Embryonic facial prominence (tissue), 1 donor: ENCODE data around the gene TP53.
A peak's percentile ranks its signal among the peaks of the same experiment; 100 is the strongest.
"Not testable (repeated sequence)": the region's sequence is repeated elsewhere in the genome, so short reads cannot be mapped to it uniquely, and the experiment has no call there.

Experiments
- DNase-seq: peaks from one replicate; pipeline ENCODE4 v3.0.0-alpha.2; 2016; ENCODE audit errors: extremely low spot score

The TP53 gene

DNA sequence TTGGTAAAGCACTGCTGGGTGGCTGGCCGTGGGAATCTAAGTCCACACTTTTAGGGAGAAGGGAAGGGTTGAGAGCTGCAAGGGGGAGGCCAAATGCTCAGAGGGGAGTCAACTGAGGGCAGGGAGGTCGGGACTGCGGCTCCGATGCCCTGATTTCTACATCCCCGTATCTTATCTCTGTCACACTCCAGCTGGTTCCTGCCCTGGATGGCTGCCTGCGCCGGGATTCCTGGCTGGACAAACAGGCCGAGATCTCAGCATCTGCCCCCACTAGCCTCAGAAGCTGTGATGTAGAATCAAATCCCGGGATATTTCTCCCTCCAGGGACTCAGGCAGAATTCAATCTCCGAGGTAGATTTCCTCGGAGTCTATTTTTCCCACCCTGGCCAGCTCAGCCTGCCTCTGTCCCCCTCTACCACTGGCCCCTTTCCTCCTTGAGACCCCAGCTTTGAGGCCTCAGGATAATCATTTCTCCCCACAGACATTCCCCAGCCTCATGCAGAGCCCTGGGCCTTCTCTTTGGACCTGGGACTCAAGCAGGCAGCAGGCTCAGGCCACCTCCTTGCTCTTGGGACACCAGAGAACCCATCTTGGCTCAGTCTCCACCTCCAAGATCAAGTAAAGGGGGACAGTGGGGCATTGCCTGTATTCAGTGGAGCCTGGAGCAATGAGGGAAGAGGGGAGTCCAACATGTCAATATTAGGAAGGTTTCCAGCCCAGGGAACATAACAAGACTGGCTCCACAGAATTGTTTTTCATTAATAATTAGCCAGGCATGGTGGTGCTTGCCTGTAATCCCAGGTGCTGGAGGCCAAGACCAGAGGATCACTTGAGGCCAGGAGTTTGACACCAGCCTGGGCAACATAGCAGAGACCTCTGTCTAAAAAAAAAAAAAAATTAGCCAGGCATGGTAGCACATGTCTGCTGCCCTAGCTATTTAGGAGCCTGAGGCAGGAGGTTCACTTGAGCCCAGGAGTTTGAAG, 55.6 kb downstream of the TP53 start:
- DNase-seq, result no peak

- DNase-seq, result no peak
Measured at GRCh38 chr17:7629939-7630571, 57.2 kb downstream of the TP53 start, which contains the start of gene SHBG. Gene SHBG, plus strand, starts transcription at chr17:7630135. Its CDS starts 38 bp downstream, at chr17:7630173.

GRCh38 chr17:7627250-7628121, 59.8 kb downstream of the TP53 start, which contains the start of gene SAT2:
Gene SAT2, minus strand, starts transcription at chr17:7627821. Its CDS starts 186 bp downstream, at chr17:7627635.
- DNase-seq, result peak; percentile 74

DNA sequence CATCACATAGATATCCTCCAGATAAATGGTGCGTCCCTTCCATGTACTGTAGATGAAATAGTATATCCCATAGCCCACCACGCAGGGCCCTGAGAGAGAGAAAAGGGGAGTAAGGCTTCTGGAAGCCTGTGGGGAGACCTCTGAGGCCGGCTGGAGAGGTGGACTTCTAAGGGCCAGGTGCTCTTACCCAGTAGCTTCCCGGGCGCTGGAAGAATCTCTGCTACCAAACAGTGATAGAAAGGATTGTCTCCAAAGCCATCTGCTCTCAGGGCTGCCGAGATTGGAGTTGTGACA, 60.4 kb downstream of the TP53 start:
- DNase-seq, result no peak

DNA sequence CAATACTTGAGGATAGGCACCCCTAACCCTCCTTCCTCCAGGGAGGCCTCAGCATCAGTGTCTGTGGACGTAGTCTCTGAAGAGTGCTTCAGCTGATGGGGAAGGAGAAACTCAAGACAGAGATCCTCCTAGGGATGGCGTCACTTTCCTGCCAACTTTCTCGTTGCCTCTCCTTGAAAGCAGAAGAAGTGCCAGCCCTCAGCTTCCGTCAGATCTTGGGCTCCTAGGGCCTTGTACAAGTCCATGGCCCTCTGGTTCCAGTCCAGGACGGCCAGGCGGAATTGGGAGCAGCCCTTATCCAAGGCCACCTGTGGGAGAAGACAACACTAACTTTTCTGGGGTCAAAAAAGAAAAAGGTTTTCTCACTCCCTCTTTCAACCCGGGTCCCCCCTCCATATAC, 61.0 kb downstream of the TP53 start:
- no peak for DNase-seq

DNA sequence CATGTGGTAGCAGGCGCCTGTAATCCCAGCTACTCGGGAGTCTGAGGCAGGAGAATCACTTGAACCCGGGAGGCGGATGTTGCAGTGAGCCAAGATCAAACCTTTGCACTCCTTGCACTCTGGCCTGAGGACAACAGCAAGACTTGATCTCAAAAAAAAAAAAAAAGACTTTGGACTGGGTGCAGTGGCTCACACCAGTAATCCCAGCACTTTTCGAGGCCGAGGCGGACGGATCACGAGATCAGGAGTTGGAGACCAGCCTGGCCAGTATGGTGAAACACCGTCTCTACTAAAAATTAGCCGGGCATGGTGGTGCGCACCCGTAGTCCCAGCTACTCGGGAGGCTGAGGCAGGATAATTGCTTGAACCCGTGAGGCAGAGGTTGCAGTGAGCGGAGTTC, 61.5 kb downstream of the TP53 start:
- DNase-seq, result not testable (repeated sequence)

GRCh38 chr17:7623661-7624060, 63.6 kb downstream of the TP53 start:
- DNase-seq, result no peak

DNA sequence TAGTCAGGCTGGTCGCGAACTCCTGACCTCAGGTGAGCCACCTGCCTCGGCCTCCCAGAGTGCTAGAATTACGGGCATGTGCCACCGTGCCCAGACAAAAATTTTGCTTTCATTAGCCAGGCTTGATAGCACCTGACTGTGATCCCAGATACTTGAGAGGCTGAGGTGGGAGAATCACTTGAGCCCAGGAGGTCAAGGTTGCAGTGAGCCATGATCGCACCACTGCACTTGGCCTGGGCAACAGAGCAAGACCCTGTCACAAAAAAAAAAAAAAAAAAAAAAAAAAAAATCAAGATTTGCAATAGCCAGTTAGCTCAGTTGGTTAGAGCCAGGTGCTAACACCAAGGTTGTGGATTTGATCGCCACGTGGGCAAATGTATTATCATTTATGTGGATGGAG, 66.5 kb downstream of the TP53 start:
- DNase-seq, result no peak

- no peak for DNase-seq
Measured at GRCh38 chr17:7618608-7619007, 68.7 kb downstream of the TP53 start.
